Measurements from ENCODE around the gene RABGAP1L. TPM values are rescaled to one million over a fixed set of nuclear protein-coding genes. Genes with fewer than 3 reads are reported as not detected.
"Not testable (repeated sequence)": the region's sequence is repeated elsewhere in the genome, so short reads cannot be mapped to it uniquely, and the experiment has no call there.

RABGAP1L gene
- total RNA-seq, 1 donor from 2014 or later = 69.2 TPM

DNA sequence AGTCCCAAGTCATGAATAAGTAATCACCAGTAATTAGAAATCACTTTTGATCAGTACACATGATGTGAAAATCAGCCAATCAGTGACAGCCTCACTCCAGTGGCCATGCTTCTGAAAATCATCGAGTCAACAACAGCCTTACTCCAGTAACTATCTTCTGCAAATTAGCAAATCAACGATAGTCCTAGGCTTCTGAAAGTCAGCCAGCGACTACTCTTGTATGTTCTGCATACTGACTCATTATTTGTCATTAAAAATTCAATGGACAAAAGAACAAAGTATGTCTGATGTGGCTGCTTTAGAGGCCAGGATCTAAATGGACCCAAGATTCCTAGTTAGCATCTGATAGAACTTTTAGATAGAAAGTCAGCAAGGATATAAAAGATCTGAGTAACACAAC, 391.0 kb downstream of the RABGAP1L start:
- peaks cover under 1% of the 10 kb centered on the region for H3K36me3 ChIP-seq
- TF ChIP-seq, protein P1, sequence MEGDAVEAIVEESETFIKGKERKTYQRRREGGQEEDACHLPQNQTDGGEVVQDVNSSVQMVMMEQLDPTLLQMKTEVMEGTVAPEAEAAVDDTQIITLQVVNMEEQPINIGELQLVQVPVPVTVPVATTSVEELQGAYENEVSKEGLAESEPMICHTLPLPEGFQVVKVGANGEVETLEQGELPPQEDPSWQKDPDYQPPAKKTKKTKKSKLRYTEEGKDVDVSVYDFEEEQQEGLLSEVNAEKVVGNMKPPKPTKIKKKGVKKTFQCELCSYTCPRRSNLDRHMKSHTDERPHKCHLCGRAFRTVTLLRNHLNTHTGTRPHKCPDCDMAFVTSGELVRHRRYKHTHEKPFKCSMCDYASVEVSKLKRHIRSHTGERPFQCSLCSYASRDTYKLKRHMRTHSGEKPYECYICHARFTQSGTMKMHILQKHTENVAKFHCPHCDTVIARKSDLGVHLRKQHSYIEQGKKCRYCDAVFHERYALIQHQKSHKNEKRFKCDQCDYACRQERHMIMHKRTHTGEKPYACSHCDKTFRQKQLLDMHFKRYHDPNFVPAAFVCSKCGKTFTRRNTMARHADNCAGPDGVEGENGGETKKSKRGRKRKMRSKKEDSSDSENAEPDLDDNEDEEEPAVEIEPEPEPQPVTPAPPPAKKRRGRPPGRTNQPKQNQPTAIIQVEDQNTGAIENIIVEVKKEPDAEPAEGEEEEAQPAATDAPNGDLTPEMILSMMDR (IDR thresholded peaks at IDR 0.05; ENCODE audit: borderline replicate concordance) = no peak
- H3K9me3 ChIP-seq (replicated peaks) = peaks cover 8% of the 10 kb centered on the region
- H3K27ac ChIP-seq (replicated peaks) = no peak overlapping the region
- DNase-seq = no peak
- intact Hi-C loops (cut with micrococcal nuclease) = no loop called here
- peaks cover 11% of the 10 kb centered on the region for H3K4me1 ChIP-seq
- no peak overlapping the region for H3K4me3 ChIP-seq
- no peaks in the 10 kb centered on the region for H3K27me3 ChIP-seq (ENCODE audit: low read depth)

DNA sequence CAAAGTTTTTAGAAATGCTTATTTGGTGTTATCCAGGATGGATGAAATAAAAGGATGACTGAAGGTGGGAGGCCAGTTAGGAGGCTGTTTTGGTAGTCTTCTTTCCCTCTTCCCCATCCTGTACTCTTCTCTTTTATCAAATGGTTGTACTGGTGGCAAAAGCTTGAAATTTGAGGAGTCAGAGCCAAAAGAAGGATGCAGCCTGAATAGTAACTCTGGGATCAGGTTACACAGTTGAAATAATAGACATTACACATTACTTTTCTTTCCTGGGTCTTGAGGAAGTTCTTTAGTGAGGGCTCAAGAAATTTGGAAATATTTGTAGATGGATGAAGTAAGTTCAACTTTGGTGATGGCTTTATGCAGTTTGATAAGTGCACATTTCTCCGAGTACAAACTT, 397.1 kb downstream of the RABGAP1L start:
- no peak overlapping the region for H3K27ac ChIP-seq (replicated peaks)
- TF ChIP-seq, protein P1 (IDR thresholded peaks at IDR 0.05; ENCODE audit: borderline replicate concordance) = no peak
- no peak for DNase-seq
- H3K27me3 ChIP-seq (ENCODE audit: low read depth) = no peaks in the 10 kb centered on the region
- intact Hi-C loops (cut with micrococcal nuclease) = no loop called here
- peaks cover 11% of the 10 kb centered on the region for H3K4me1 ChIP-seq
- H3K4me3 ChIP-seq = no peak overlapping the region
- H3K36me3 ChIP-seq = no peaks in the 10 kb centered on the region
- peaks cover 13% of the 10 kb centered on the region for H3K9me3 ChIP-seq (replicated peaks)

DNA sequence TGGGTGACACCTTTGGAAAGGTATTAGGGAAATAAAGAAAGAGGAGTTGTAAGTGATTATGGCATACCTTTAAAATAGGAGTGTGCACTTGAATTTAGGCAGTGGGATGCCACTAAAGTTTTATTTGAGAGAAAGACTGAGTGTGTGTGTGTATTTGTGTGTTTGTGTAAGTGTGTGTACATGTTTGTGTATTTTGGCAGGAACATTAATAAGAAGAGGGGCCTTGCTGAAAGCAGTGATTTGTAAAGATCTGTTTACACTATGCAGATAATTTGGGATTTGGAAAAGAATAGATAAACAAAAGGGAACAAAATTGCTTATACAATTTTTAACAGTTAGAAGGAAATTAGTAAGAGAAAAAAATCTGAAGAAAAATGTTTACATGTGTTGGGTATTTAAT, 409.2 kb downstream of the RABGAP1L start:
- no peaks in the 10 kb centered on the region for H3K4me1 ChIP-seq
- no peaks in the 10 kb centered on the region for H3K9me3 ChIP-seq (replicated peaks)
- intact Hi-C loops (cut with micrococcal nuclease) = no loop called here
- H3K4me3 ChIP-seq = no peak overlapping the region
- DNase-seq = no peak
- TF ChIP-seq, protein P1 (IDR thresholded peaks at IDR 0.05; ENCODE audit: borderline replicate concordance) = no peak
- no peaks in the 10 kb centered on the region for H3K36me3 ChIP-seq
- H3K27me3 ChIP-seq (ENCODE audit: low read depth) = no peaks in the 10 kb centered on the region
- no peak overlapping the region for H3K27ac ChIP-seq (replicated peaks)

DNA sequence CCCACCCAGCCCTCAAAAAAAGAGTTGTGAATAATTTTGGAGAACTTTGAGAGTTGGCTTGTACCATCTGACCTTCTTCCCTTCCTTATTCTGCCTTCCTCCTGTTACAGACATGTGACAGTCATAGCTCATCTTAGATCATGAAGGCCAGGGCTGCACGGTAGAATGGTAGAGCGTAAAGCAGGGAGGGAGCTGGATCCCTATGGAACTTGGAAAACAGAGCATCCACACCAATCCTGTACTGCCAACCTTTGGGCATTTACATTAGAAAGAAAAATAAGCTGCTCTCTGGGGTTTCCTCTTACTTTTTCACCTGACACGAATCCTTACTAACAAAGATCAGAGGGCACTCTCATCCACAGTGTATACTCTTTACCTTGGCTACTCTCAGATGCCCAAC, 409.9 kb downstream of the RABGAP1L start:
- TF ChIP-seq, protein P1 (IDR thresholded peaks at IDR 0.05; ENCODE audit: borderline replicate concordance) = no peak
- intact Hi-C loops (cut with micrococcal nuclease) = no loop called here

DNA sequence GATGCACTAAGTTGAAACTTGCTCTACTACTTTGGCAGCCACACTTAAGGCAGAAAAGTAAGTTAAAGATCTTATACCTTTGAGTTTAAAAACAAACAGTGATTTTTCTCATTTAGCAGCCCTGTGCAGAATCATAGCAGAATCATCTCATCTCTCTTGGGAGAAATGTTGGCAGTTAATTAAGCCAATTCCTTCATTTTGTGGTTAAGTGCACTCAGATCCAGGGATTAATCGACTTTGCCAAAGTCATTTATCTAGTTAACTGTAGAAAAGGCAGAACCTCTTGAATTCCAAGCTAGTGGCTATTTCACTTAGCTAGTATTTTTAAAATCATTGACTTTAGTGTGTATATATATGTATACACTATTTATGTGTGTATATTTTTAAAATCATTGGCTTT, 413.5 kb downstream of the RABGAP1L start:
- no peak overlapping the region for H3K4me3 ChIP-seq
- intact Hi-C loops (cut with micrococcal nuclease) = no loop called here
- TF ChIP-seq, protein P1 (IDR thresholded peaks at IDR 0.05; ENCODE audit: borderline replicate concordance) = no peak
- H3K27ac ChIP-seq (replicated peaks) = no peak overlapping the region
- peaks cover 19% of the 10 kb centered on the region for H3K9me3 ChIP-seq (replicated peaks)
- H3K4me1 ChIP-seq = no peaks in the 10 kb centered on the region
- H3K27me3 ChIP-seq (ENCODE audit: low read depth) = no peaks in the 10 kb centered on the region
- H3K36me3 ChIP-seq = no peaks in the 10 kb centered on the region
- DNase-seq = no peak

More for the DNA sequence above, 409.9 kb downstream of the RABGAP1L start:
- no peaks in the 10 kb centered on the region for H3K36me3 ChIP-seq
- no peak overlapping the region for H3K27ac ChIP-seq (replicated peaks)
- no peak overlapping the region for H3K4me3 ChIP-seq
- H3K27me3 ChIP-seq (ENCODE audit: low read depth) = no peaks in the 10 kb centered on the region
- H3K4me1 ChIP-seq = no peaks in the 10 kb centered on the region
- H3K9me3 ChIP-seq (replicated peaks) = no peaks in the 10 kb centered on the region
- DNase-seq = no peak

DNA sequence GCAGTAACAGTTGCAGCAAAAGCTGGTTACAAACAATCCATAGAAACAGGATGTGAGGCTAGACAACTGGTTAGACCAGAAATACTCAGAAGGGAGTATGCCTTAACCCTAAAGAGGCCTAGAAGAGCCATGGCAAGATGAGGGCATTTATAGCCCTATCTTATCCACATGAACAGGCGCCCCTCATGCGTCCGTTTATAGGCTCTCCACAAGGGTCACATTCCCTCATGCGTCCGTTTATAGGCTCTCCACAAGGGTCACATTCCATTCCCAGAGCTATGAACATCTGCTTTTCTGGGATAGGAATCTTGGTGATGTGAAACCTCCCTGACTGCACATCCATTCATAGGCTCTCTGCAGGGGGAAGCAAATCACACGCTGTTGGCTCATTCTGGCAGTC, 416.8 kb downstream of the RABGAP1L start:
- H3K4me1 ChIP-seq; intact Hi-C loops (cut with micrococcal nuclease); DNase-seq; H3K4me3 ChIP-seq; H3K27me3 ChIP-seq (ENCODE audit: low read depth); H3K27ac ChIP-seq (replicated peaks); H3K36me3 ChIP-seq: not testable (repeated sequence)
- H3K9me3 ChIP-seq (replicated peaks) = peaks cover 22% of the 10 kb centered on the region
